GM19035 (cell line): Measurements from ENCODE around the gene EGFR.

Experiments used
- ATAC-seq: cut with Tn5 transposase; IDR thresholded peaks from one replicate; pipeline ENCODE4 v1.9.1; 2021; ENCODE audit not compliant: unreplicated experiment

The EGFR gene

DNA sequence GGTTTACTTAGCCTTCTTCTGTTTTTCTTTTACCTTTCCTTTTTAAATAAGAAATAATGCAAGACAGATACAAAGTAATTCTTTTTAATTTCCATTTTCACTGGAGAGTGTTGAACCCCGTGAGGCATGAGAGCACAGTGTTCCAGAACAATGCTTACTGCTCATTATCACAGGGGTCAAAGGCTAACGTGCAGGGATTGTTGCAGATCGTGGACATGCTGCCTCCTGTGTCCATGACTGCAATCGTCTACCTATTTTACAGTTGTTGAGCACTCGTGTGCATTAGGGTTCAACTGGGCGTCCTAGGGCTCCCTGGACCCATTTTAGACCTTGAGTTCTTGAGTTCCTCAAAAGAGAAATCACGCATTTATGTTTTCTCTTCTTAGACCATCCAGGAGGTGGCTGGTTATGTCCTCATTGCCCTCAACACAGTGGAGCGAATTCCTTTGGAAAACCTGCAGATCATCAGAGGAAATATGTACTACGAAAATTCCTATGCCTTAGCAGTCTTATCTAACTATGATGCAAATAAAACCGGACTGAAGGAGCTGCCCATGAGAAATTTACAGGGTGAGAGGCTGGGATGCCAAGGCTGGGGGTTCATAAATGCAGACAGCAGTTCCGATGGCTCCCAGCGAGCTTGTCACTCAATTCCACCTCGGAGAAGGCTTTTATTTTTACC lies 124.2 kb downstream of the EGFR start:
- no peak for ATAC-seq

DNA sequence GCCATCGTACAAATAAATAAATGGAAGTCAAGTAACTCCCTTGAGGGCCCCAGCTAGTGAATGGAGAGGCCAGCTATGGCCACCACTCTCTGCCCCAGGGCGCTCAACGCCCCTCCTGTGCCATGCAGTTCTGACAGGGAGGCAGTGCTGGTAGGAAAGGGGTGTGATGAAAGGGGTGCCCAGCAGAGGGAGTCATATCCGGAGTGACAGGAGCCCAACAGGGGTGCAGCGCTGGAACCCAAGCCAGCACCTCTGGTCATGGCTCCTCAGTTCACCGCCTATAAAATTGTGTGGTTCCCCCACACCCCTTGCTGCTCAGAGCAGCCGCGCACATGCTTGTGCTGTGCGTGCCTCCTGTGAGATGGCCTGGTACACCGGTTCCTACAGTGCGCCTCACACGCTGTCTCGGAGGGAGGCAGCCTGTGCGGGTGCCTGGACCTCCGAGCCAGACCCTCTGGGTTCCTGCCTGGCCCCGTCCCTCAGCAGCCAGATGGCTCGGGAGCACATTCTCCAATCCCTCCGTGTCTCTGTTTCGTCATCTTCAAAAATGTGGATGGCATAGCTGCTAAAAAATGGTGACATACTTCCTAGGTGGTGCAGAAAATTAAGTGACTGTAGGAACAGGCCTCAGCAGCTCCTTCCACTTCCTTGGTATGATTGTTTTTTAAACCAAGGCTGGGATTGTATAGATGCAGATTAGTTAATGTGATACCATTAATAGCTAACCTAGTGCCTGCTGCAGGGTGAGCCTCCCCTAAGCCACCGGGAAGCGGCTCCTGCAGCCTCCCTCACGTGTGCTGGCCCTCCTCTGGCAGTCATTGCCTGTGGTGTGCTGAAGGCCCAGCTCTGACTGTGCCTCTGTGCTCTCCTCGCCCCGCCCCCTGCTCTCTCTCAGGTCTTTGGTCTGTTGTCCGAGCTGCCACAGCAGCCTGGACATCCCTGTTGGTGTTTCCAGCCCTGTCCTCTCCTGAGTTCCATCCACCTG lies 125.8 kb downstream of the EGFR start:
- no peak for ATAC-seq

DNA sequence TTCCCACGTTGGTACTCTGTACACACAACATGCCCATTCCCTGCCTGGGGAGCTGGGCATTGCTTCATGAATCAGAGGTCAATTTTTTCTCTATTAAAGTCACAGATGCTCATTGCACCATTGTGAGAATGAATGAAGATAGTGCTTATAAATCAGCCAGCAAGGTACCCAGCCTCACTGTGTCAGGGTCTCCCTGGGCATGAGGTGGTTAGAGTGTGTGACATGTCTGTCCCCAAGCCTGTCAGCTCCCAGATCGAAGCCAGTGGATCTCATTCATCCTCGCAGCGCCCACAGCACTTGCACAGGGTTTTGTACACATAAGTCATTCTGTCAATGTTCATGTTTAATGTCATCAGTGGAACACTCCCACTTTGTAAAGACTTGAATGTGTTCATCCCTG lies 126.8 kb downstream of the EGFR start:
- ATAC-seq, result no peak

DNA sequence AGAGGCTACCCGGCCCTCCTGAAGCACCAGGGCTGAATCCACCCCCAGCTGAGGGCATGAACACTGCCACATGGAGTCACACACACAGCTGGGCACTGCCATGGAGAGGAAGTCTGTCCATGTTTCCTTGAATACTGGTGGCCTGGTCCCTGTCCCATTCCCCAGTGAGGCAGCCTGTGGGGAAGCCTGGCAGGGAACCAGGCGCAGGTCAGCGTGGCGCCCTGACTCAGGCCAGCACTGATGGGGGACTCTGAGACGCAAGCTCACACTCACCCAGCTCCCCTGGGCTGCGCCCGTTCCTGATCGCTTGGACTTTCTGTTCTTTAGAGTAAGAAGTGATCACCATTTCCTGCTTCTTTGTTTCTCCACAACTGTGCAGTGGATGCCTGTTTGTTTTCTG lies 128.3 kb downstream of the EGFR start:
- ATAC-seq, result no peak

DNA sequence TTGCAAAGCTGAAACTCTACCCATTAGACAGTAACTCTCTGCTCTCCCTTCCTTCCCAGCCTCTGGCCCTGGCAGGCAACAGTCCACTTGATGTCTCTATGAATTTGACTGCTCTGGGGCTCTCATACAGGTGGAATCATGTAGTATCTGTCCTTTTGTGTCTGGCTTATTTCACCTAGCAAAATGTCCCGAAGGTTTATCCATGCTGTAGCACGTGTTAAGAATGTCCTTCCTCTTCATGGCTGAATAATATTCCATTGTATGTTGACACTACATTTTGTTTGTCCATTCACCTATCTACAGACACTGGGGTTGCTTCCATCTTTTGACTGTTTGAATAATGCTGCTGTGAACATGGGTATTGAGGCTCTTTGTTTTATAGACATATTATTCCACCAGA lies 128.9 kb downstream of the EGFR start:
- no peak for ATAC-seq

DNA sequence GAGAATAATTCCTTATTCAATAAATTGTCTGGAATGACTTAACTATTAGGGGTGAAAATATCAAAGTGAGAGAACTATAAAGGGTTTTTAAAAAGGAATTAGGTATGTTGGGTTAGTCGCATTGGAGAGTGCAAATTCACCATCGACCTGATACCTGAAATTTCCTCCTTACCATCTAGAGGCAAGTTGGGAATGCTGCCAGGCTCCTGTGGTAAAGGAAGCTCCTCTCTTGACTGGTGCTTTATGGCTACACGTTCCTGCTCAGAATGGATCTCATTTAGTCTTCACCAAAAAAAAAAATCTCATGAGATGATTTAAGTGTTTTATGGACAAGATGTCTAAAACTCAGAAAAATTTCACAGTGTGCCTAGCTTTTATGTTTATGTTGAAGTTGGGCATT lies 129.8 kb downstream of the EGFR start:
- no peak for ATAC-seq

DNA sequence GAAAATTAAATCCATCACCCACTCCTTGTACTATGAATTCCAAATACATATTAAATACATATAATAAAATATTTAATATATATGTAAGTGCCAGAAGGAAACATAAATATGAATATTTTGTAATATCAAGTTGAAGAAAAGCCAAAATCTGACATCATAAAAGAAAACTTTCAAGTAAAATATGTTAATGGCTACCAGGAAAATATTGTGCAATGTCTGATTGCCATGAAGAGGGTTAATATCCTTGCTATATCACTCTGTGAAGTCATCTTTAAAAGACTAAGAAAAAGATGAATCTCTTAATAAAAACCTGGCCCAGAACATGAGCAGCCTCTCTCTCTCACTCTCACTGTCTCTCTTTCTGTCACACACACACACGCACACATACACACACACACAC lies 130.2 kb downstream of the EGFR start:
- no peak for ATAC-seq

DNA sequence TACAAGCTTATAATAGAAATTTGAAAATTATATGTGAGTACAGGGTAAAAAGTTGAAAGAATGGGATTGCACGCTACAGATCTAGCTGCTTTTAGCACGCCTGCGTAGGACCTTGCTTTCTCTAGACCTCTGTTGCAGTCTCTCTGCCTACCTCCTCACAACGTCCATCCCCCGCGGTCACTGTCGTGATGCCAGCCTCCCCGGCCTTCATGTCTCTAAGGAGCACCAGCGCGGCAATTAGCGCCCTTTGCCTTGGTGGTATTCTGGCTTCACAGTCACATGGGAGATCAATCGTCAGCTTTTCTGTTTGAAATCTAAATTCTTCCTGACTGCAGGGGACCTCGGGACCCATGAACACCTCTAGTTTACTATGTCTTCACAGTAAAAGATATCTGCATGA lies 131.3 kb downstream of the EGFR start:
- ATAC-seq, result no peak

DNA sequence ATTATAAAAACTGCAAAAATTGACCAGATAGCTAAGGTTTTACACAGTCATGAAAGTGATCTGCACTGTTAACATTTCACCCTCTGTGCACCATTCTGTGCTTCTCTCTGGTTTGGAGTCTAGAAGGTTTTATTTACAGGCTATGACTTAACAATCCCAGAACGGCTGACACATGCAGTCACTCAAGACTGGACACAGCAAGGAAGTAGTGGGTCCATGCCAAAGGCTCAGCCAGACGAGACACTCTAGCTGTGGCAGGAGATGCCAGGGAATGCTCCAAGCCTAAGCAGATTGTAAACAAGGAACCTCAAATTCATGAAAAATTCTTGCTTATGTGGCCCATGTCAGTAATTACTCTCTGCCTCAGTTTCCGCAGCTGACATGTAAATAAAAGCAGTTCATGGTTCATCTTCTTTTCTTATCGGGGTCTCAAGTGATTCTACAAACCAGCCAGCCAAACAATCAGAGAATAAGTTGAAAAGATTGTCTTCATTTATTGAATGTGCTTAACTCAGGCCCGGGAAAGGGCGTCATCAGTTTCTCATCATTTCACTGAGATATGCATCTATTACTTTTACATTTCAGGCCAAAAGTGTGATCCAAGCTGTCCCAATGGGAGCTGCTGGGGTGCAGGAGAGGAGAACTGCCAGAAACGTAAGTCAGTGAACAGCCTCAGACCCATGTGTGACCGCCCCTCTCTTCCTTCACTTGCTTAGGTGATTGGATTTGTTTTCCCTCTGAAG lies 132.1 kb downstream of the EGFR start:
- ATAC-seq, result no peak

DNA sequence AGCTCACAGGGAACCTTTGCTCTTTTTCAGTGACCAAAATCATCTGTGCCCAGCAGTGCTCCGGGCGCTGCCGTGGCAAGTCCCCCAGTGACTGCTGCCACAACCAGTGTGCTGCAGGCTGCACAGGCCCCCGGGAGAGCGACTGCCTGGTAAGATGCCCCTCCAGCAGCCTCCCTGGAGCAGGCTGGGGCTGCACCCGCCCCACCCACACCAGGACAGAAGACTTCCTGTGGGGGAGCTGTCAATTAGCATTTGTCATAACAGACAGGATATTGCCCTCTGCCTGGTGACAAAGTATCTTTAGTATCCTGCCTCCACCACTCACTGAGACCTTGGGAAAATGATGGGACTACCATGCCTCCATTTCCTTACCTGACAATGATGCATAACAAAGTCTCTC lies 133.7 kb downstream of the EGFR start:
- no peak for ATAC-seq

DNA sequence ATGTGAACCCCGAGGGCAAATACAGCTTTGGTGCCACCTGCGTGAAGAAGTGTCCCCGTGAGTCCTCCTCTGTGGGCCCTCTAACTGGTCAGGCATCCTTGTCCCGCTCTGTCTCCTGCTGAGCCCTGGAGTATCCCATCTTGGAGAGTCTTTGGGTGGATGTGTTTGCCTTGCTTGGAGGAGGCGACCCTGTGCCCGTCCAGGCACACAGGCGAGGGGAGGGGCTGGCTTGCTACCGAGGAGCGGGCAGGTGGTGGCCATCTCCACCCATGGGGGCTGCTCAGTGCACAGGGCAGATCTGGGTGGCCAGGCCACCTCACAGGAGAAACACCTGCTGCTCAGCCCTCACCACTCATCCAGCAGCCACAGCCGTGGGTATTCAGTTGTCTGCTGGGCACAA lies 135.3 kb downstream of the EGFR start:
- no peak for ATAC-seq

DNA sequence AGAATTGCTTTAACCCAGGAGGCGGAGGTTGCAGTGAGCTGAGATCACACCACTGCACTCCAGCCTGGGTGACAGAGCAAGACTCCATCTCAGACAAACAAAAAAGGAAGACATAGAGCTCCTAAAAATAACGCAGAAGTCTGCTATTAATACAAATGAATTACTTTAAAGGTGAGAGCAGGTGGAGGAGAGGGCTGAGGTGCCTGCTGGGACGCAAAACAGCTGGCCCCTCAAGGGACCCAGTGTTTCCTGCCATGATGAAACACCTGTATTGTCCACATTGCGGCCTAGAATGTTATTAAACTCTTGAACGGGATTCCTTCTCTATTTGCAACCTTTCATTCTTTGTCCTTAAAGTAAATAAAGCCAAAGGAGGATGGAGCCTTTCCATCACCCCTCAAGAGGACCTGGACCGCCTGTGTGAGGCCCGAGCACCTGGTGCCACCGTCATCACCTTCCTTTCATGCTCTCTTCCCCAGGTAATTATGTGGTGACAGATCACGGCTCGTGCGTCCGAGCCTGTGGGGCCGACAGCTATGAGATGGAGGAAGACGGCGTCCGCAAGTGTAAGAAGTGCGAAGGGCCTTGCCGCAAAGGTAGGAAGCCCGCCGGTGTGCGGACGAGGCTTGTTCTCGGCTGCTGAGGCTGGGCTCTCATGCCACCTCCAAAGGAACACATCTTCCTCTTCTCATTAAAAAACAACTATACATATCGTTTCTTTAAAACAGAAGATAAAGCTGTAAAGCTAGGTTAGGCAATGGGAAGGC lies 136.7 kb downstream of the EGFR start:
- ATAC-seq, result no peak

DNA sequence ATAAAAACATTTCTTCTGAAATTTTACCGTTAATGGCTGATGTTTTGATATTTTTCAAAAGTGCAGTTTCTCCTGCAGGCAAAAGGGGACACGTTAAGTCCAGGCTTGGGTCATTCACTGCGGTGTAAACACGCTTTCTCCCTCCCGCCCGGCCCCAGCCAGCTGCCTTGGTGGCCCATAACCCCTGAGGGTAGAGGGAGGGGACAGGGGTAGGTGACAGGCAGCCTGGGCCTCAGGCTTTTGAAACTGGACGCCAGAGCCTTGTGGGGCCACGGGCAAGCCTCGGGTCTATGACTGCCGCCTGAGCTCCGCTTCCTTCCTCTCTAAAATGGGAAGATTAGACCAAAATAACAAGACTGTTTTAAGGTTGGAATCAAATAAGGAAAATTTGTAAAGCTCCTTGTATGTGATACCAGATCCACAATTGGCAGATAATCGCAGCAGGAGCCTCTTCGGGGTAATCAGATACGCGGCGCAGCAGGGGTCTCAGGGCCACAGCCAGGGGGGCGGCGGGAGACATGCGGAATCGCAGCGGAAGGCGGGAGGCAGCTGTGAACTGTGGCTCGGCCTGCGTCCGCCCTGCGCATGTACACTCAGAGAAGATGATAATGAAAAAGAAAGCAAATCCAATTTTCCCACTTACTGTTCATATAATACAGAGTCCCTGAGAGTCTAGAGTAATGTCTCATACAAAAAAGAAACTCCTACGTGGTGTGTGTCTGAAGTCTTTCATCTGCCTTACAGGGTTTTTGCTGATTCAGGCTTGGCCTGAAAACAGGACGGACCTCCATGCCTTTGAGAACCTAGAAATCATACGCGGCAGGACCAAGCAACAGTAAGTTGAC lies 138.3 kb downstream of the EGFR start:
- ATAC-seq, result no peak

DNA sequence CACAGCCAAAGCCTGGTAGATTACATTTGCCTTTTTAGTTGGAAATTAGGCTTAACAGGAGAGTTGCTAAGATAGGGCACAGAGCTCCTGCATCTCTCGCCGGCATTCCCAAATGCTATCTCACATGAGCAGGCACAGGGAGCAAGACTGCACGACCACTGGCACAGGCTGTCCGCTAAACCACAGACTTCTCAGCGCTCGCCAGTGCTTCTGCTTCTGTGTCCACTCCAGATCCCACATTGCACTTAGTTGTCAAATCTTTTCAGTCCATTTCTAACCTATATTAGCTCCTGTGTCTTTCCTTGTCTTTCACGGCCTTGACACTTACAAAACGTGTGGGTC lies 138.9 kb downstream of the EGFR start:
- no peak for ATAC-seq

DNA sequence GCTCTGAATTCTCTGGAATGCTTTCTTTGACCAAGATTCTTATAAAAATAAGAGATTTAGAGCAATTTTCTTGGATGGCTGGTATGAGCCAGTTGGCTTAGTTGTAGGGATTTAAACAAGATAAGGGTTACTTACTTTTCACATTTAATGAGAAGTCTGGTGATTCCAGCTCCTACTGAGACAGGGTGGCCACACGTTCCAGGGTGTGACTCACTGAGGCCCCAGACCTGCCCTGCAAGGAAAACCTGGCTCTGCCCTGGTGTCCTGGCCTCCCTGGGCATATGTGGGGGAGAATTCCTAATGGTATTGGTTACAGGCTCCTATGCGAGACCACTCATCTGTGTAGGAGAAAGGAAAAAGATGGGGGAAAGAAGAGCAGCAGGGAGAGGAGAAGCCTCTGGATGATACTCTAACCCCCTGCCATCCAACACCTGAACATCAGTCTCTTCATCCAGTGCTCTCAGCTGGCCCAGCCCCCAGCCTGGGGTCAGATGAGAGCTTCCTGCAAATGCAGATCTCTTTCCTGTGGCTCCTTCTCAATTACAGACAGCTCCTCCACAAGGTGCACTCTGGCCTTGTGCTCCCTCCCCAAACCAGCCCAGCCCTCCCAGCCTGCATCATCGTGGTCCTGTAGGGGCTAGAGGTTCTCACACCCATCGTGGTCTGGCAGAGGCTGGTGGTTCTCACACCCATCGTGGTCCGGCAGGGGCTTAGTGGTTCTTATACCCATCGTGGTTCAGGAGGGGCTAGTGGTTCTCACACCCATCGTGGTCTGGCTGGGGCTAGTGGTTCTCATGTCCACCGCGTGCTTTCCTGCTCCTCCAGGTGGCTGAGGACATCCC lies 139.9 kb downstream of the EGFR start:
- ATAC-seq, result no peak

DNA sequence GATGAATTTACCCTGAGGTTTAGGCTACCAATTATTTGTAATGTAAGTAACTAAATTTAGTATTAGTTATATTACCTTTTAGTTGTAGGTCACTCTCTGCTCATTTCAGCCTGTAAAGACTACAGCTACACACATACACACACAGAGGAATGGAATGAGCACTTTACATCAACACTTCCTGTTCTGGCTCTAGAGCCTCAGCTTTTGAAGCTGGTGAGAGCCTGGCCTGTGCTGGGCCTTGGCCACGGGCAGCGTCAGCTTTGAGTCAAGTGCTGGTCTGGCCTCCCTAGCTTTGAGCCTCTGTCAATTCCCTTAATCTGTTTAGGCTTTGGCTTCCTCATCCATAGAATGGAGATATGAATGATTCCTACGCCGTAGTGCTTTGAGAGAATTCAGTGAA lies 141.7 kb downstream of the EGFR start:
- no peak for ATAC-seq

DNA sequence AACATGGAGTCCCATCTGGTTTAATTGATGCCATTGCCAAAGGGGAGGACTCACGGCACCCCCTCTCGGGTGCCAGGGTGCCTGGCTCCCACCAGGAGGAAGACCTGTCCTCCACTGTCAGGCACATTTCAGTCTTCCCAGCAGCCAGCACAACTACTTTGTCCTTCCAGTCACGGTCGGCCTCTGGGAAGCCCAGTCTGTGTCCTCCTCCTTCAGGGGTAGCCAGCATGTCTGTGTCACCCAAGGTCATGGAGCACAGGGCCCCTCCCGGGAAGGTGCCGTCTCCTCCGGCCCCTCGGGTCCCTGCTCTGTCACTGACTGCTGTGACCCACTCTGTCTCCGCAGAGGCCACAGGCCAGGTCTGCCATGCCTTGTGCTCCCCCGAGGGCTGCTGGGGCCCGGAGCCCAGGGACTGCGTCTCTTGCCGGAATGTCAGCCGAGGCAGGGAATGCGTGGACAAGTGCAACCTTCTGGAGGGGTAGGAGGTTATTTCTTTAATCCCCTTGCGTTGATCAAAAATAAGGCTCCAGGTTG lies 142.4 kb downstream of the EGFR start:
- ATAC-seq, result no peak

DNA sequence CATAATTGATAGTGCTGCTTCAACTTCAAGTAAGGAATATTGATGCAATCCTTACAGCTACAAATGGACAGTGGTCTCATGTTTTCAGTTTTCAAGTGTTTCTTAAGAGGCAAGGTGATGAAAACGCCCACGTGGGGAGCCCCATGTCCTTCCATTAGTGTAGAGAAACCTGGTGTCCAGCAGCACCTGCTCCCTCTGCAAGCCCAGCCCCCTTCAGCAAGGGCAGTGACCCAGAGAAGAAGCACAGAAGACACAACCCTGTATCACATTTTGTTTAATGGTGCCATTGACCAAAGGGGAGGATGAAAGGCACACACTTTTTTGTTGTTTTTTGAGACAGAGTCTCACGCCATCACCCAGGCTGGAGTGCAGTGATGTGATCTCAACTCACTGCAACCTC lies 143.7 kb downstream of the EGFR start:
- no peak for ATAC-seq

DNA sequence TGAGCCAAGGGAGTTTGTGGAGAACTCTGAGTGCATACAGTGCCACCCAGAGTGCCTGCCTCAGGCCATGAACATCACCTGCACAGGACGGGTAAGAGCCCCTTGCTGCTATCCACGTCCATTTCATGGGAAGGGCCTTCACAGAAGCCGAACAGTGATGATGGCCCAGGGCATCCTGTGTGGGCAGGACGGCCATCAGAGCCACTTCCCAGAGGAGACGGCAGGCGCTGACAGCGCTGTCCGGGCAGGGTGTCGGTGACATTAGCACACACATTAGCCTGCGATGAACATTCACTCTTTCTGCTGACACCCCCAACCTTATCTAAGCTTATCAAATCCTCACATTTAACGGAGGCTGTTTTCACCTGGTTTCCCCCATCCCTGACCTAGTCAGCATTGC lies 144.9 kb downstream of the EGFR start:
- ATAC-seq, result no peak
